ENCODE results near the gene SPTY2D1.
"Not testable (repeated sequence)": the region's sequence is repeated elsewhere in the genome, so short reads cannot be mapped to it uniquely, and the experiment has no call there.

The SPTY2D1 gene

DNA sequence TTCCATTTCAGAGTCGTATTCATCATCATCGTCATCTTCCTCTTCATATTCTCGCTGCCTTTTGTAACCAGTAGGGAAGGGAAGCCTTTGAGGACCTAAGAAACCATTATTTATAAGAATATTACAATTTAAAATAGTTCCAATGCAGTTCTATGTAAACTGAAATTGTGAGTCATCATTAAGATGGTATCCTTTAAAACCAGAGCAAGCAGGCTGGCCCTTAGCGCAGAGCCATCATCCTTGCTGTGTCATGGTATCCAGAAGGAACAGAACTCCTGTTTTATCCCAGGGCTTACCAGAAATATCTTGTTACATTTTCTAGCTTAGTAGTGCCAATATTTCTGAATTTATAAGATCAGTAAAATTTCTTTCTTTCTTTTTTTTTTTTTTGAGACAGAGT, 21.7 kb downstream of the SPTY2D1 start:
- Mint-ChIP-seq H3K9me3 (no peaks in the 10 kb centered on the region), H3K4me1 (peaks cover 11% of the 10 kb centered on the region), H3K36me3 (ENCODE audit: insufficient read depth) (peaks cover 49% of the 10 kb centered on the region), H3K27me3 (no peaks in the 10 kb centered on the region), H3K4me3 (no peak overlapping the region), H3K27ac (ENCODE audit: low read depth) (no peak overlapping the region)
- no peak for DNase-seq (ENCODE audit: low spot score in 2 of 2)
- no peak for ATAC-seq (replicated peaks; ENCODE audit: extremely low read depth, poor library complexity, severe bottlenecking)

DNA sequence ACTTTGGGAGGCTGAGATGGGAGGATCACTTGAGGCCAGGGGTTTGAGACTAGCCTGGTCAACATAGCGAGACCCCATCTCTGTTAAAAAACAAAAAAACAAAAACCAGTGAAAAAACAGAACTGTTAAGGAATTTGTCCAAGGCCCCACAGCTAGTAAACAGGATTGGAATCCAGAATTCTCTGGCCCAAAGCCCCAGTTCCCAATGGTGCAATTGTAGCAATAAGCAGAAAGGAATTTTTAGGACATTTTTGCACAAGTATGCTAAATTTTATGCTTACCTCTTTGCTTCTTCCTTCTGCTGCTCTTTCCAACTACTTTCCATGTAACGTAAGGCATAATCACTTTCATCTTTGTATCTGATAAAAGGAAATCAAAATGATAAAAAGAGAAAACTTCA, 22.9 kb downstream of the SPTY2D1 start:
- H3K36me3 Mint-ChIP-seq (ENCODE audit: insufficient read depth), result peaks cover 56% of the 10 kb centered on the region
- H3K27me3 Mint-ChIP-seq, result no peaks in the 10 kb centered on the region
- no peak overlapping the region for H3K4me3 Mint-ChIP-seq
- no peak for DNase-seq (ENCODE audit: low spot score in 2 of 2)
- H3K4me1 Mint-ChIP-seq, result peaks cover 11% of the 10 kb centered on the region
- ATAC-seq (replicated peaks; ENCODE audit: extremely low read depth, poor library complexity, severe bottlenecking), result no peak
- no peak overlapping the region for H3K27ac Mint-ChIP-seq (ENCODE audit: low read depth)
- H3K9me3 Mint-ChIP-seq, result no peaks in the 10 kb centered on the region

DNA sequence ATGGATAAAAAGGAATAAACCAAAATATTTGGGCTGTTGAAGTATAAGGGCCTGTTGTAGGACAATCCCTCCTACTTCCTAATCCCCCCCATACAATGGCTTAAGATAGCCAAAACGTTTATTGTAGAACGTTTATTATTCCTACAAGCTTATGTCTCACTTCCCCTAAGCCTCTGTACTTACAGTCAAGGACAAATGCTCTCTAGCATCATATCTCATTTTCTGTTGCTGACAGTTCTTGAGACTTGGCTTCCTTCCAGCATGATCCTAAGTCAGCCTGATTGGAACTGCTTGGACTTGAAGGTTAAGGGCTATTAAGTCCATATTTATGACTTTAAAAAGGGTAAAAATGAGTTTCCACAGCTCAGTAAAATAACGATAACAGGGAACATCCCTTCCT, 25.8 kb downstream of the SPTY2D1 start:
- H3K36me3 Mint-ChIP-seq (ENCODE audit: insufficient read depth), result peaks cover 38% of the 10 kb centered on the region
- no peak overlapping the region for H3K4me3 Mint-ChIP-seq
- no peak for DNase-seq (ENCODE audit: low spot score in 2 of 2)
- H3K27me3 Mint-ChIP-seq, result no peaks in the 10 kb centered on the region
- no peak for ATAC-seq (replicated peaks; ENCODE audit: extremely low read depth, poor library complexity, severe bottlenecking)
- no peaks in the 10 kb centered on the region for H3K4me1 Mint-ChIP-seq
- no peaks in the 10 kb centered on the region for H3K9me3 Mint-ChIP-seq
- no peak overlapping the region for H3K27ac Mint-ChIP-seq (ENCODE audit: low read depth)

DNA sequence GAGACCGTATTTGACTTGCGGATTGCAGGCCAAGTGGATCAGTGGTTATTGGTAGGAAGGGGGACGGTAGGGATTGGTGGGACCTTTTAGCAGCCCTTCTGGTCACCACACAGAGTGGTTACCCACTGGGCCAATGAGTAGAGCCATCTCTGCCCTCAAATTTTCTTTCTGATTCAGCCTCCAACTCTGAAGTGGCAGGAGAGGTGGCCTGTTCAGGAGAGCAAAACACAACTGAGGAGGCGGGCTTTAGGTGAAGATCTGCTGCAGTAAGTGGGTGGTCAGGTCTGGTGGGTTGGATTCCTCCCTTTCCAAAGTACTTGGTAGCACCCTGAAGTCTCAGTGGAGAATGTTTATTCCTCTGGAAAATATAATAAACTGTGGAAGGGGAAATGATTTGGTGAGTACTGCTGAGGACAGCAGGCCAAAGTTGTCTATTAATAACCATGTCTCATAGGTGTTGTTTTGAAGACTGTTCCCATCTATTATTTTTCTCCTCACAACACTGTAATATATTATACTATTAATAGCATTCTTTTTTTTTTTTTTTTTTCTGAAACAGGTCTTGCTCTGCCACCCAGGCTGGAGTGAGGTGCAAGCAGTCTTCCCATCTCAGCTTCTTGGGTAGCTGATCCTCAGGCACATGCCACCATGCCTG, 33.1 kb downstream of the SPTY2D1 start:
- ATAC-seq (replicated peaks; ENCODE audit: extremely low read depth, poor library complexity, severe bottlenecking) (no peak), DNase-seq (ENCODE audit: low spot score in 2 of 2) (no peak)
- Mint-ChIP-seq H3K4me1 (no peaks in the 10 kb centered on the region), H3K4me3 (no peak overlapping the region), H3K27ac (ENCODE audit: low read depth) (no peak overlapping the region), H3K36me3 (ENCODE audit: insufficient read depth) (peaks cover 4% of the 10 kb centered on the region), H3K9me3 (no peaks in the 10 kb centered on the region), H3K27me3 (no peaks in the 10 kb centered on the region)

DNA sequence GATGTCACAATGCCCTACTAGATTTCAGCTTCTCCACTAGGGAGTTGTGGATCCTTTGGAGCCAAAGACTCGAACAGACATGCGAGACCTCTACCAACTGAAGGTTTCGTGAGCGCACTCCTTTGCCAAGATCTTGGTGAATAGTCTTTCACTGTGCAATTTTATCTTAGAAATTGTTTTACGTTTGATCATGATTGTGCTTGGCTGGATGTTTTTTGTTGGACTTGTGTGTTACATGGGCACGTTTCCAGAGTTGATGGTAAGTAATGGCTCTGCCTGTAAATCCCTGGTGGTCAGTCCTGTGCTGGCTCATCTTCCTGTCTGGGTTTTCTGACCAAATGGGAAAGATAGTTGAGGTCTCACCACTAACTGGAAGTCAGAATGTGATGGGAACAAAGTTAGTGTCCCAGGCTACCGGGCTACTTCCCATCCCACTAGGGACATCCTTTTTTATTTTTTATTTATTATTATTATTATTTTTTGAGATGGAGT, 34.4 kb downstream of the SPTY2D1 start, which contains the start of gene MISFA:
Gene MISFA, plus strand, starts transcription at position 51 of the 492 bp plus-strand sequence. Its CDS starts 140 bp downstream, at position 191.
- H3K9me3 Mint-ChIP-seq, result no peaks in the 10 kb centered on the region
- ATAC-seq (replicated peaks; ENCODE audit: extremely low read depth, poor library complexity, severe bottlenecking) (no peak), DNase-seq (ENCODE audit: low spot score in 2 of 2) (no peak)
- peaks cover 1% of the 10 kb centered on the region for H3K36me3 Mint-ChIP-seq (ENCODE audit: insufficient read depth)
- no peak within 1 kb of the TSS for H3K4me3 Mint-ChIP-seq
- no peaks in the 10 kb centered on the region for H3K4me1 Mint-ChIP-seq
- H3K27ac Mint-ChIP-seq (ENCODE audit: low read depth), result no peak within 1 kb of the TSS
- H3K27me3 Mint-ChIP-seq, result no peaks in the 10 kb centered on the region

DNA sequence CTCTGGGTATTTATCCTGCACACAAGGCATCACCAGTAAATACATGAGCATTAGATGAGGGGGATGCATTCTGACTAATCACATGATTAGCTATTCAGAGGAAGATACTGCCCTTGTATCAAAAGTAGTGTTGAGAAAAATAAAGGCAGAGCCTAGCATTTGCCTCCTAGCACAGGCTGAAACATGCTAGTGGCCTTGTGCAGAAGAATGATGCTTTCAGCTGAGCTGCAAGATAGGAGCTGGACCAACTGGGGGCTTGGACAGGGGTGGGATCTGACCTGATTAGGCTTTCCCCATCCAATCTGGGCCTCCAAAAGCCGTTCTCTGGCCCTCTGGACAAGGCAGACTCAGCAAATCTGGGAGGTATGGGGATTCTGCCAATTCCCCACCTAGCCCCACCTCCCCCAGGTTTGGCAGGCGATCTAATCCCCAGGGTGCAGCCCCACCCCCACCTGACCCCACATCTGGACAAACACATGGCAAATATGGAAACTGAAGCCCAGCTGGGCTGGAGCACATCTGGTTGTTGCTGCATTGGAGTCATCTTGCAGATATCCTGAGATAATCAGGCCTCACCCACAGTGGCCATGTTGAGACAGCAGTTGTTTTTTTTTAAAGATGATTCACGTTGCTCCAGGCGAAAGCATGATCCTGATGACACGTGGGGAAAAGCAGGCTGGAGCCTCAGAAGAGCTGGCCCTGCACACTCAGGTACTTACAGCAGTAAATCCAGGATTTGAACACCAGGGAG, 39.0 kb downstream of the SPTY2D1 start:
- no peak overlapping the region for H3K27ac Mint-ChIP-seq (ENCODE audit: low read depth)

DNA sequence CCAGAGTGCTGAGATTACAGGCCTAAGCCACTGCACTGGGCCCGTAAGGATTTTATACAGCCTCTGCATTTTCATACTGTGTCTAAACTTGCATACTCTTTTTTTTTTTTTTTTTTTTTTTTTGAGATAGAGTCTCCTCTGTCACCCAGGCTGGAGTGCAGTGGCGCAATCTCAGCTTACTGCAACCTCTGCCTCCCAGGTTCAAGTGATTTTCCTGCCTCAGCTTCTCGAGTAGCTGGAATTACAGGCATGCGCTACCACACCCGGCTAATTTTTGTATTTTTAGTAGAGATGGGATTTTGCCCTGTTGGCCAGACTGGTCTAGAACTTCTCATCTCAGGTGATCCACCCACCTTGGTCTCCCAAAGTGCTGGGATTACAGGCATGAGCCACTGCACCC, 40.1 kb downstream of the SPTY2D1 start:
- H3K4me3 Mint-ChIP-seq; DNase-seq (ENCODE audit: low spot score in 2 of 2); H3K4me1 Mint-ChIP-seq; H3K36me3 Mint-ChIP-seq (ENCODE audit: insufficient read depth); H3K9me3 Mint-ChIP-seq; ATAC-seq (replicated peaks; ENCODE audit: extremely low read depth, poor library complexity, severe bottlenecking); H3K27ac Mint-ChIP-seq (ENCODE audit: low read depth); H3K27me3 Mint-ChIP-seq: not testable (repeated sequence)

More for the DNA sequence above, 39.0 kb downstream of the SPTY2D1 start:
- Mint-ChIP-seq H3K36me3 (ENCODE audit: insufficient read depth) (peaks cover 2% of the 10 kb centered on the region), H3K4me1 (no peaks in the 10 kb centered on the region), H3K27me3 (no peaks in the 10 kb centered on the region), H3K4me3 (no peak overlapping the region), H3K9me3 (no peaks in the 10 kb centered on the region)
- DNase-seq (ENCODE audit: low spot score in 2 of 2), result no peak
- ATAC-seq (replicated peaks; ENCODE audit: extremely low read depth, poor library complexity, severe bottlenecking), result no peak

DNA sequence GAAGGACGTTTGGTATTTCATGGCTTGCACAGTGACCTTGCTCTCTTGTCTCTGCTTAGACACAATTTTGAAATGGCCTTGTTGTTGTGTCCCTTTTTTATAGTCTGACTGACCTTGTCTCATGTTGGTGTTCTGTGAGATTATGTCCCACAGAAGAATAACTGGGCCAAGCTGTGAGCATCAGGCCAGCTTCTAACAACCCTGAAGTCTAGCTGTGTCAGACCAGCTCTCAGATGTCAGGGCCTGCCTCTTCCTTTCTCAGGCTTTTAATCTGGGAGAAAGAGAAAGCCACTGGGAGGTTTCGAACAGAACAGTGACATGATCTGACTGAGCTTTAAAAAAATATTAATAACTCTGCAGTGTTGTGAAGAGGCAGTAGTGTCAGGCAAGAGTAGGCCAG, 43.6 kb downstream of the SPTY2D1 start:
- no peaks in the 10 kb centered on the region for H3K27me3 Mint-ChIP-seq
- no peak overlapping the region for H3K27ac Mint-ChIP-seq (ENCODE audit: low read depth)
- no peaks in the 10 kb centered on the region for H3K4me1 Mint-ChIP-seq
- DNase-seq (ENCODE audit: low spot score in 2 of 2) (no peak), ATAC-seq (replicated peaks; ENCODE audit: extremely low read depth, poor library complexity, severe bottlenecking) (no peak)
- peaks cover 2% of the 10 kb centered on the region for H3K36me3 Mint-ChIP-seq (ENCODE audit: insufficient read depth)
- H3K9me3 Mint-ChIP-seq, result no peaks in the 10 kb centered on the region
- H3K4me3 Mint-ChIP-seq, result no peak overlapping the region

DNA sequence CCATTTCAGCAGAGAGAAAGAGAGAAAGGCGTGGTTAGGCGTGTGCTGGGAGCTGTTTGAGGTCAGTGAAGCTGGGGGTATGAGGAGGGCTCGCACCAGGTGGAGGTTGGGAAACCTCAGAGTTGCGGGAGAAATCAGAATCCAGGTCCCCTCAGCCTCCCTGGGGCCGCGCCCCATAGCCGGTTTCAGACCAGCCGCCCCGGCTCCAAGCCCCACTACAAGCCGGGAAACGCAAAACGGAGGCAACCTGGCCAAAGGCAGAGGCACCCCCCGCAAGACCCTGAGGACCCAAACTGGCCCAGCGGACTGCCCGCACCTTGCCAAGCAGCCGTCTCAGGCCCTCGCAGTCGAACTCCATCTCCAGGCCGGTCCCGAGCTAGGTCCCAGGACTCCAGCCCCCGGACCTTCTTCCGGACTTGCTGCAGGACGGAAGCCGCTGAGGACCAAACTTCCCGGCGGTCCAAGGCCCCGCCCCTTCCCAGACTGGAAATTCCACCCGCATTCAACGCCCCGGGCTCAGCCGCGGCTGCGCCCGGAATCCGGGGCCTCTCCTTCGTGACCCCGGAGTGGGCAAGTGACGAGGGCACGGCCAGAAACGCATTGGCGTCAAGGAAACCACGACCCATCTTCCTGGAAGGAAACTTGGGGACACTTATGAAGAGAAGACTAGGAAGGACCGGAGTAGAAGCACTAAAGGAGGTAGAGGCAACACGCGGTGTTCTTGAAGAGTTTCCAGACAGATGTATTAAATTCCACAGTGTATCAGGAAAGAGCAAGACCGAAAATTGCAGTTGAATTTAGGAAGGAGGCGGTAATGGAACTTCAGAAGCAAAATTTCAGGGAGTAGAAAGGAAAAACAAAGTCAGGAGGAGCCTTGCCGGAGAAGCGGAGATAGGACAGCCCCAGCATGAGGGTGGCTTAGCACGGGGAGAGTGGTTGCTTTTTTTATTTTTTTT, 45.6 kb downstream of the SPTY2D1 start, which contains the start of gene UEVLD:
Gene UEVLD, minus strand, starts transcription at position 438 of the 956 bp plus-strand sequence. Its CDS starts 80 bp downstream, at position 358.
- no peak within 1 kb of the TSS for H3K27ac Mint-ChIP-seq (ENCODE audit: low read depth)
- H3K4me1 Mint-ChIP-seq, result no peaks in the 10 kb centered on the region
- H3K4me3 Mint-ChIP-seq, result no peak within 1 kb of the TSS
- DNase-seq (ENCODE audit: low spot score in 2 of 2), result peak; percentile 23 to 25
- peaks cover 2% of the 10 kb centered on the region for H3K36me3 Mint-ChIP-seq (ENCODE audit: insufficient read depth)
- no peaks in the 10 kb centered on the region for H3K9me3 Mint-ChIP-seq
- H3K27me3 Mint-ChIP-seq, result no peaks in the 10 kb centered on the region
- ATAC-seq (replicated peaks; ENCODE audit: extremely low read depth, poor library complexity, severe bottlenecking), result peak; percentile 41

DNA sequence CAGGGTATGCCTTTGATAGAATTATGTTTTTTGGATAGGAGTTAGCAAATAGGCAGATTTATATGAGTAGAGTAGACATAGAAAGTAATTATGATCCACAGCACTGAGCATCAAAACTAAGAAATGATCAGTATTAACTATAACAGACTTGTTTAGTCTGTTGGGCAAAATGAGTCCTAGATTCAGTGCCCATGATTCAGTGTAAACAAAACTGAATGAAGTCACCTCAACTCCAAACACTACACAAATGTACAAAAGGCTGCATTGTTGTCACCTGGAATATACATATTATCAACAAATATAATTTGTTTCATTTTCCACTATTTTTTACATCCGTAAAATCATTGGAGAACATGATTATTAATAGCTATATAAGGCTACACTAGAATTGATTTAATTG, 52.3 kb downstream of the SPTY2D1 start:
- ATAC-seq (replicated peaks; ENCODE audit: extremely low read depth, poor library complexity, severe bottlenecking) (no peak), DNase-seq (ENCODE audit: low spot score in 2 of 2) (no peak)
- no peak overlapping the region for H3K4me3 Mint-ChIP-seq
- peak overlapping the region; percentile 29 for H3K27ac Mint-ChIP-seq (ENCODE audit: low read depth)
- peaks cover 3% of the 10 kb centered on the region for H3K36me3 Mint-ChIP-seq (ENCODE audit: insufficient read depth)
- H3K4me1 Mint-ChIP-seq, result peaks cover 7% of the 10 kb centered on the region
- H3K9me3 Mint-ChIP-seq, result no peaks in the 10 kb centered on the region
- H3K27me3 Mint-ChIP-seq, result no peaks in the 10 kb centered on the region

DNA sequence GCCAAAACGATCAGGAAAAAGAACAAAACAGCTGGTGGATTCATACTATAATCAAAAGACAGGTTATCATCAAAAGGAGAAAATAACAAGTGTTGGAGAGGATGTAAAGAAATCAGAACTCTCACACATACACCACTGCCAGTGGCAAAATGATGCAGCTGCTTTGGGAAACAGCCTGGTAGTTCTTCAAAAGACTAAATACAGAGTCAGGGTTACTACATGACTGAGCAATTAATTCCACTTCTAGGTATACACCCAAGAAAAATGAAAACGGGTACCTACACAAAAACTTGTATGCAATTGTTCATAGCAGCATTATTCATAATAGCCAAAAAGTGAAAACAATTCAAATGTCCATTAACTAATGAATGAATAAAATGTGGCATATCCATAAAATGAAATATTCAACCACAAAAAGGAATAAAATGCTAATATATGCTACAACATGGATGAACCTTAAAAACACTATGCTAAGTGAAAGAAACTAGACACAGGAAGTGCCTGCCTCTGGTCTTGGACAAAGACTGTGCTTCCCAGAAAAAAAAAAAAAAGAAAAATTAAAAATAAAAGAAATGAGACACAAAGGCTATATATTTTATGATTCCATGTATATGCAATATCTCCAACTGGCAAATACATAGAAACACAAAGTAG, 53.9 kb downstream of the SPTY2D1 start:
- Mint-ChIP-seq H3K9me3 (no peaks in the 10 kb centered on the region), H3K27ac (ENCODE audit: low read depth) (no peak overlapping the region), H3K4me3 (no peak overlapping the region), H3K27me3 (no peaks in the 10 kb centered on the region), H3K4me1 (peaks cover 7% of the 10 kb centered on the region), H3K36me3 (ENCODE audit: insufficient read depth) (peaks cover 9% of the 10 kb centered on the region)
- DNase-seq (ENCODE audit: low spot score in 2 of 2) (no peak), ATAC-seq (replicated peaks; ENCODE audit: extremely low read depth, poor library complexity, severe bottlenecking) (no peak)
